ENCODE results near the gene MYH3.

- no peak for TF ChIP-seq CTCF (IDR thresholded peaks at IDR 0.05)
- TF ChIP-seq POLR2A (IDR thresholded peaks at IDR 0.05) = no peak
- no peak for TF ChIP-seq EP300 (IDR thresholded peaks at IDR 0.05; ENCODE audit: low read depth)
- no peak for TF ChIP-seq POLR2AphosphoS5 (IDR thresholded peaks at IDR 0.05)
Measured at GRCh38 chr17:10705727-10706126, 48.6 kb upstream of the MYH3 start.

Data from transverse colon (tissue), 4 donors.